Measurements from ENCODE around the gene KIF18B. TPM values are rescaled to one million over a fixed set of nuclear protein-coding genes. Genes with fewer than 3 reads are reported as not detected.

KIF18B gene
- total and polyA plus RNA-seq, 11 donors: 0.06 to 5.4 (median 0.30) TPM; not detected in 1

DNA sequence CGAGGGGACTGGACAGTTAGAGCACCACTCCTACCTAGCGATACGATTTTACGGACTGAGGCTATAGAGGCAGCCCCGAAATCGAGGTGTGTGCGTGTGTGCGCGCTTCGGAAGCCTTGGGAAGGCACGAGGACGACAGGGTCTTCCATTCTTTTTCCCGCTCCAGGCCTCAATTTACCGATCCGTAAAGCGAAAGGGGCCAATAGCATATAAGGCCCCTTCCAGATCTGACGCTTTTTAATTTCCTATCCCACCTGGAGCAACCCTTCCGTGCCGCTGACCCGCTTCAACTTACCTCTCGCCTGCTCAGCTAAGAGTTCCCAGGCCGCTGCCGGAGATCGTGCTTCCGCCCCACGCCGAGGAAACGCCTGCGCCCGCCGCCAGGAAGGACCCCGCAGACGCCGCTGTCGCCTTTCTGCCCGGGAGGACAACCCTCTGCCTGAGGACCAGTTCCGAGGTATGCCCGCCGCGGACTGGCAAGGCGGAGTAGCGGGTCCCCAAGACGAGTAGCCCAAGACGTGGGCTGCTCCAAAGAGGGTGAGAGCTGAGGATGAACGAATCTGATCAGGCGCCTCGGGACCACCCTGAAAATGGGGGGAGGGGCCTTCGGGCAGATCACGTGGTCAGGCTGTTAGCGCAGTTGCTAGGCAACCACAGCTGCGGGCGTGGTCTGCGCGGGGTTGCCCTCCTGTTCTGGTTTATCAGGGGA is 48.3 kb downstream of the KIF18B start, which contains the start of gene EFTUD2:
EFTUD2 (minus strand) TSS at position 372 of the 709 bp plus-strand sequence. CDS start 4,924 bp downstream, outside the sequence.
- Histone ChIP-seq H3K4me3 (peak within 1 kb of the TSS; percentile 61 to 94 (median 72)), H3K36me3 (peaks cover 0 to 23% (median 3%) of the 10 kb centered on the region in 9 donors), H3K9me3 (no peaks in the 10 kb centered on the region), H3K27ac (peak within 1 kb of the TSS; percentile 86 to 98 (median 96)), H3K27me3 (no peaks in the 10 kb centered on the region), H3K4me1 (peaks cover 0 to 45% (median 24%) of the 10 kb centered on the region in 12 donors)
- TF ChIP-seq, protein P1, sequence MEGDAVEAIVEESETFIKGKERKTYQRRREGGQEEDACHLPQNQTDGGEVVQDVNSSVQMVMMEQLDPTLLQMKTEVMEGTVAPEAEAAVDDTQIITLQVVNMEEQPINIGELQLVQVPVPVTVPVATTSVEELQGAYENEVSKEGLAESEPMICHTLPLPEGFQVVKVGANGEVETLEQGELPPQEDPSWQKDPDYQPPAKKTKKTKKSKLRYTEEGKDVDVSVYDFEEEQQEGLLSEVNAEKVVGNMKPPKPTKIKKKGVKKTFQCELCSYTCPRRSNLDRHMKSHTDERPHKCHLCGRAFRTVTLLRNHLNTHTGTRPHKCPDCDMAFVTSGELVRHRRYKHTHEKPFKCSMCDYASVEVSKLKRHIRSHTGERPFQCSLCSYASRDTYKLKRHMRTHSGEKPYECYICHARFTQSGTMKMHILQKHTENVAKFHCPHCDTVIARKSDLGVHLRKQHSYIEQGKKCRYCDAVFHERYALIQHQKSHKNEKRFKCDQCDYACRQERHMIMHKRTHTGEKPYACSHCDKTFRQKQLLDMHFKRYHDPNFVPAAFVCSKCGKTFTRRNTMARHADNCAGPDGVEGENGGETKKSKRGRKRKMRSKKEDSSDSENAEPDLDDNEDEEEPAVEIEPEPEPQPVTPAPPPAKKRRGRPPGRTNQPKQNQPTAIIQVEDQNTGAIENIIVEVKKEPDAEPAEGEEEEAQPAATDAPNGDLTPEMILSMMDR (IDR thresholded peaks at IDR 0.05): no peak
- peak in 1 of 2 donors; percentile 29 for TF ChIP-seq POLR2A (IDR thresholded peaks at IDR 0.05)
- ATAC-seq: peak; percentile 83 to 97 (median 94)
- peak; percentile 92 to 95 (median 94) for DNase-seq
- 0 to 1% (median 0%) methylated on average over 40 to 54 of the region's 54 CpGs for WGBS, 4 donors
- intact Hi-C loops (cut with DNase I): no loop called here

DNA sequence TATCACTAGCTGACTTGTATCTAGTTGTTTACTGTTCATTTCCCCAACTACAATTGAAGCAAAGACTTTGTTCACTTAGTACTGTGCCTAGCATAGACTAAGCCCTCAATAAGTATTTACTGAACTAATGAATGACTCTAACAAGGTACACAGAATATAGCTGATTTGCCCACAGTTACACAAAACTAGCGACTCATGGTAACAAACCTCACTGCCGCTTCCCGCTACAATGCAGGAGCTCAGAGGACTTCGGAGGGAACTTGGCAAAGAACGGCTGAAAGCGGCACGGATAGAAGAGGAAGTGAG is 48.9 kb downstream of the KIF18B start:
- WGBS, 4 donors: 0 to 1% (median 1%) methylated on average over 7 of the region's 7 CpGs
- TF ChIP-seq POLR2A (IDR thresholded peaks at IDR 0.05): no peak
- TF ChIP-seq, protein P1 (IDR thresholded peaks at IDR 0.05): no peak
- no peak for DNase-seq
- H3K27ac ChIP-seq: peak overlapping the region; percentile 86 to 98 (median 96)
- no peaks in the 10 kb centered on the region for H3K27me3 ChIP-seq
- H3K4me1 ChIP-seq: peaks cover 0 to 45% (median 24%) of the 10 kb centered on the region in 12 donors
- peaks cover 0 to 28% (median 8%) of the 10 kb centered on the region in 9 donors for H3K36me3 ChIP-seq
- no peaks in the 10 kb centered on the region for H3K9me3 ChIP-seq
- H3K4me3 ChIP-seq: peak overlapping the region; percentile 61 to 94 (median 72)
- no peak for ATAC-seq
- intact Hi-C loops (cut with DNase I): no loop called here

DNA sequence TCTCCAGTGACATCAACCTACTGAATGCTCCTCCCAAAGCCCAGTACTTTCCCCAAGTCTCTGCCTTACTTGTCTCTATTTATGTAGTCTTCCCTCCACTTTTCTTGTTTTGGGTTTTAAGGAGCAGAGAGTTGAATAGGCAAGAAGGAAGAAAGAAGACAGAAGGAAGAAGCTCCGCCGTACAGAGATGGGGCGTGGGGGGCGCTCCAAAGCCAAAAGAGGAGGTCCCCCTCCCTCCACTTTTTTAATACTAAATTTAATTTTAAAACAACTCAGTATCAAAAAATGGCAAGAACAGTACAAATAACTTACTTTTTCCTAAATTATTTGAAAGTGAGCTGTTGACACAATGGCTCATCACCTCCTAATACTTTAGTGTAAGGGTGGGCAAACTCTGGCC is 52.9 kb downstream of the KIF18B start:
- no peak for TF ChIP-seq POLR2A (IDR thresholded peaks at IDR 0.05)
- TF ChIP-seq, protein P1 (IDR thresholded peaks at IDR 0.05): no peak
- intact Hi-C loops (cut with DNase I): no loop called here
- H3K9me3 ChIP-seq: no peaks in the 10 kb centered on the region
- no peak overlapping the region for H3K4me3 ChIP-seq
- H3K27me3 ChIP-seq: no peaks in the 10 kb centered on the region
- H3K36me3 ChIP-seq: peaks cover 0 to 58% (median 40%) of the 10 kb centered on the region in 9 donors
- H3K27ac ChIP-seq: no peak overlapping the region
- H3K4me1 ChIP-seq: peaks cover 0 to 27% (median 15%) of the 10 kb centered on the region in 12 donors
- ATAC-seq (no peak), DNase-seq (no peak)
- WGBS, 4 donors: 80 to 97% (median 95%) methylated on average over 4 of the region's 4 CpGs

DNA sequence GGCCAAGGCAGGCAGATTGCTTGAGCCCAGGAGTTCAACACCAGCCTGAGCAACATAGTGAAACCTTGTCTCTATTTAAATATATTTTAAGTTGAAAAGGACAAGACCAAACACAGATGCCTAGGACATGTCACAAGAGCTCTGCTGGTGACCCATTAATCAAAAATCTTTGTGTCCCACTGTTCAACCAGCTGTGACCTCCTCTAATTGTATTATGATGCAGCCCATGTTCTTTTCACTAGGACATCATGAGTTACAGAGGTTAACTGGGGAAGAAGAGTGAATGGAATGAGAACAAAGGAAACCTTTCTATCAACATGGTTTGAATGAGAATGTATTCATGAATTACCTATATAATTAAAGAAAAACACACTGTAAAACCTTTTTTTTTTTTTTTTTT is 55.3 kb downstream of the KIF18B start:
- peaks cover 0 to 66% (median 44%) of the 10 kb centered on the region in 9 donors for H3K36me3 ChIP-seq
- no peak overlapping the region for H3K27ac ChIP-seq
- intact Hi-C loops (cut with DNase I): no loop called here
- no peak for DNase-seq
- H3K4me3 ChIP-seq: no peak overlapping the region
- H3K27me3 ChIP-seq: no peaks in the 10 kb centered on the region
- no peaks in the 10 kb centered on the region for H3K9me3 ChIP-seq
- TF ChIP-seq POLR2A (IDR thresholded peaks at IDR 0.05): no peak
- TF ChIP-seq, protein P1 (IDR thresholded peaks at IDR 0.05): no peak
- peaks cover 0 to 36% (median 5%) of the 10 kb centered on the region in 12 donors for H3K4me1 ChIP-seq
- no peak for ATAC-seq

Measured in heart left ventricle (tissue), 16 donors.